T47D (cell line): ENCODE measurements around the gene NR2F6.

Source experiments
- DNase-seq, 2 experiments: peaks; one replicate each; pipeline versions ENCODE4 v3.0.0 to v3.0.0-alpha.2; 2011 to 2012; ENCODE audit warnings: low read depth in 1 of 2, low spot score in 1 of 2
- JUND ChIP-seq: IDR thresholded peaks from 2 replicates; pipeline ENCODE4 v1.6.1; 2012; ENCODE audit warnings: low read depth
- in situ Hi-C: cut with HindIII; loops from 2 replicates; pipeline ENCODE4 v1.10.0; 2016; ENCODE audit warnings: low sequenced_read_pairs, low pct_unique_long_range_greater_than_20kb

The NR2F6 gene

DNA sequence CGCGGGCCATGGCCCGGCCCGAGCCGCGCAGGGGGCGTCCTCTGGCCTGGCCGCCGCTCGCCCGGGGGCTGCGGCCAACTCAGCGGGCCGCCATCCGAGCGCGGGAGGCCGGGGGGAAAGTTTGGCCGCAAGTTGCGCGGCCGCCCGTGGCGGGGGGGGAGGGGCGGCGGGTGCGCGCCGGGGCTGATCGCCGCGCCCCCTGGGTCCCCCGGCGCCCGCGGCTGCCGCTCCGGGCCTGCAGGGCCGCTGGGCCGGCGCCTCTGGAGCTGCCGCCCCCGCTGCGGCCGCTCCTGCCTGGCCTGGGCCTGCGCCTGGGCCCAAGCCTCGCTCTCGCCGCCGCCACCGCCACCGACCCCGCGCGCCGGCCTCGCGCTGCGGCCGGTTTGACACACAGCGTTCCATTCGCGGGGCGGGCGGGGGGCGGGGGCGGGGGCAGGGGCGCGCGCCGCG lies at the start of gene NR2F6:
Gene NR2F6 (minus strand): TSS at position 385 of the 450 bp plus-strand sequence. CDS start 699 bp downstream, outside the sequence.
- in situ Hi-C loops, result no loop called here
- no peak for DNase-seq
- TF ChIP-seq JUND, result no peak

DNA sequence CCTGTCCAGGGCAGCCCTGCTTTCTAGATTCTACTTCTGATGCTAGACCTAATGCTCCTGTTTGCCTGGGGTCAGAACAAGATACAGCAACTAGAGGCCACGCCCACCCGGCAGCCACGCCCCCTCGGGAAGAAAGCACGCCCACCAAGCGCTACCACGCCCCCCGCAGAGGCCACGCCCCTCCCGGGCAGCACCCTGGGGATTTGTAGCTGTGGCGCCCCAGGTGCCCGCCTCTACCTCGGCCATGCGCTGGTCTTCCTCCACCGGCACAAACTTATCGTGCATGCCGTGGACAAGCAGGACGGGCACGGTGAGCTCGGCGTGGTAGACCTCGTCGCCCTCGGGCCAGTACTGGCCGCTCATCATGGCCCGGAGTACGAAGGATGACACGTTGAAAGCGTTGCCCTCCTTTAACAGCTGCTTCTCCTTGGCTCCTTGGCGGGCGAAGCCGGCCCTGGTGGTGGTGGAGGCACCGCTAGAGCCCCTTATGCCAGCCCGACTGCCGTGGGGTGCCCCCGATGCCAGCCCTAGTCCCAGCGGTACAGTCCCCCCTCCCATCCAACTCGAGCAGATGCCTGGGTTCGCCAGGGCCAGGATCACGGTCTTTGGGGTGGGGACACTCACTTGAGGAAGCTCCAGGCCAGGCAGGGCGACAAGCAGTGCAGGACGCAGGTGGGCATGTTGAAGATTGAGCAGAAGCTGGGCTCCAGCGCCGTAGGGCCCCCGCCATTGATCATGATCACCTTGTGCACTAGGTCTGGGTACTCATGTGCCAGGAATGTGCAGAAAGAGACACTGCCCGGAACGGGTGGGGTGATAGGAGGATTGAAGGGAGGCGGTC lies 48.6 kb upstream of the NR2F6 start:
- peak; percentile 62 to 75 for DNase-seq
- in situ Hi-C loops, result no loop called here
- no peak for TF ChIP-seq JUND

DNA sequence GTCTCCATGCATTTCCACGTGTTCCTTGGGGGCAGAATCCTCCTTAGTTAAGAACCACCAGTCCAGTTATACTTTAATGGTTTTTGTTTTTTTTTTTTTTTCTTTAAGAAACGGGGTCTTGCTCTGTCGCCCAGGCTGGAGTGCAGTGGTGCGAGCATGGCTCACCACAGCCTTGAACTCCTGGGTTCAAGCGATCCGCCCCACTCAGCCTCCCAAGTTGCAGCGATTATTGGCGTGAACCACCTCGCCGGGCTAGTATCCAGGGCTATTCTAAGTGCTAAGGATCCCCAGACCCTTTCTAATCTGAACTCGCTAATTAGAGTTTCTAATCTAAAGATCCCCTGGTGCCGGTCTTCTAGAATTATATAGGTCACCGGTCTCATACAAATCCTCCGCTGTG lies 47.9 kb upstream of the NR2F6 start:
- in situ Hi-C loops, result no loop called here
- no peak for TF ChIP-seq JUND
- DNase-seq, result no peak

DNA sequence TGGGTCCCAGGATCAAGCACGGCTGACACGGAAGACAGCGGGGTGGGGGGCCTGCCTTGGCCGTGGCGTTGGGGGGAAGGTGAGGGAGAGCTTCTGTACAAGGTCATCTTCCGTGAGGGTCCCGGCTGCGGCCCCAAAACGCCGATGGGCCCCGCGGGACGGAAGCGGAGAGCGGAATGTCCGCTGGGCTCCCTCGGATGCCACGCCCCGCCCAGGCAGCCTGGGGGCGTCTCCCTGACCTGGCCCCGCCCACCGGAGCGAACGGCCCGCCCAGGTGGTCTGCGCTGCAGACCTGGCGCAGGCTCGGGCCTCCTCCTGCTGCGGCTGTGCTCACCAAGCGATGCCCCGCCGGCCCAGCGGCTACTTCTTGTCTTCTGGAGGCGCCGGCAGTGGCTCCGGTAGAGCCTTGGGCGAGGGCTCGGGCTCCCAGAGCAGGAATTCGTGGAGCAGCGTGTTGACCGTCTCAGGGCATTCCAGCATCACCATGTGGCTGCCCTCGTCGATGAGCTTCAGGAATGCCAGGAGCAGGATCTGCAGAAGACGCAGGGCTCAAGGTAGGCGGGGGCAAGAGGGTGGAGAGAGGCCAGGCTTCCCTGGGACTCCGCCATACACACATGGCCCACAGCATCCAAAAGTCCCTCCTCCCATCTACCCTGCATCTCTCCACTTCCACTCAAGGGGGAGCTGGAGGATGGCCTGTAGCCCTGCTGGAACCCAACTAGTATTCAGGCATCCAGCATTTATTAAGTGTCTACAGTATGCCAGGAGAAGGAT lies 46.8 kb upstream of the NR2F6 start:
- peak; percentile 62 to 82 for DNase-seq
- in situ Hi-C loops, result no loop called here
- no peak for TF ChIP-seq JUND

DNA sequence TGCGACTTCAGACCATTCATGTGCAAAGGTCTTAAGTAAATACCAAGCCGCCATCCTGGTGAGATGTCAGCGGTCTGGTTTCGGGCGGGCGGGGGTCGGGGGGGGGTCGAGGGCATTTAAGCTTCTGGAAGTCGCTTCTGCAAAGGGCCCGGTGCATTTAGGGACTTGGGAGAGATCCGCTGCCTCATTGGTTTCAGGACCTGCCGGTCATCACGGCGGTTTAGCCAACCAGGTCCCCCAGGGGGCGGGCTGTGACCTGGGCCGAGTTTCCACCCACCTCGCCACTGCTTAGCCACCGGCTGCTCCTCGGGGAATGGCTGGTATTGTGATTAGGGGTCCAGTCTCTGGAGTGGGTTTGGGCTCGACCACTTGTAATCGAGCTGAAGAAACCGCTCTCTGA lies 43.8 kb upstream of the NR2F6 start:
- peak in 1 of 2 experiments; percentile 54 for DNase-seq
- in situ Hi-C loops, result no loop called here
- TF ChIP-seq JUND, result no peak

DNA sequence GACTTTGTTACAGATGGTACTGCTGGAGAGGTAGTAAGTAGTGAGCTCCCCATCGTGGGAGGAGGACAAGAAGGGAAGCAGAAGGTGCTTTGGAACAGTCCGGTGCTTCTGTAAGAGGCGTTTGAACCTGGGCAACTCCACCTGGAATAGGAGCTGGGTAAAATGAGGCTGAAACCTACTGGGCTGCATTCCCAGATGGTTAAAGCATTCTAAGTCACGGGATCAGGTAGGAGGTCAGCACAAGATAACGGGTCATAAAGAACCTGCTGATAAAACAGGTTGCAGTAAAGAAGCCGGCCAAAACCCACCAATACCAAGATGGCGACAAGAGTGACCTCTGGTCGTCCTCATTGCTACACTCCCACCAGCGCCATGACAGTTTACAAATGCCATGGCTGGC lies 41.0 kb upstream of the NR2F6 start:
- in situ Hi-C loops, result no loop called here
- DNase-seq, result no peak
- TF ChIP-seq JUND, result no peak

DNA sequence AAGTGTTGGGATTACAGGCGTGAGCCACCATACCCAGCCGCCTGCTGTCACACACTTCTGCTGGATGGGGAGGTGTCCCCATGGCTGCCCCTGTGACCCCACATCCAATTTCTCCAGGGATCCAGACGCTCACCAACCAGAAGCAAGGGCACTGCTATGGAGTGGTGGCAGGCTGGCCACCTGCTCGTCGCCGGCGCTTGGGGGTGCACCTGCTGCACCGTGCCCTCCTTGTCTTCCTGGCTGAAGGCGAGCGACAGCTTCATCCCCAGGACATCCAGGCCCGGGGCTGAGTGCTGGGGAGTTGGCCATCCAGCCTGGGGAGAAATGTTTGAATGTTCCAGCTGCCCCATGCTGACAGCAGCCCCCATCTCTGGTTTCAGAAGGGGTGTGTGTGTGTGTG lies 40.5 kb upstream of the NR2F6 start:
- in situ Hi-C loops, result no loop called here
- TF ChIP-seq JUND, result no peak
- DNase-seq, result no peak

DNA sequence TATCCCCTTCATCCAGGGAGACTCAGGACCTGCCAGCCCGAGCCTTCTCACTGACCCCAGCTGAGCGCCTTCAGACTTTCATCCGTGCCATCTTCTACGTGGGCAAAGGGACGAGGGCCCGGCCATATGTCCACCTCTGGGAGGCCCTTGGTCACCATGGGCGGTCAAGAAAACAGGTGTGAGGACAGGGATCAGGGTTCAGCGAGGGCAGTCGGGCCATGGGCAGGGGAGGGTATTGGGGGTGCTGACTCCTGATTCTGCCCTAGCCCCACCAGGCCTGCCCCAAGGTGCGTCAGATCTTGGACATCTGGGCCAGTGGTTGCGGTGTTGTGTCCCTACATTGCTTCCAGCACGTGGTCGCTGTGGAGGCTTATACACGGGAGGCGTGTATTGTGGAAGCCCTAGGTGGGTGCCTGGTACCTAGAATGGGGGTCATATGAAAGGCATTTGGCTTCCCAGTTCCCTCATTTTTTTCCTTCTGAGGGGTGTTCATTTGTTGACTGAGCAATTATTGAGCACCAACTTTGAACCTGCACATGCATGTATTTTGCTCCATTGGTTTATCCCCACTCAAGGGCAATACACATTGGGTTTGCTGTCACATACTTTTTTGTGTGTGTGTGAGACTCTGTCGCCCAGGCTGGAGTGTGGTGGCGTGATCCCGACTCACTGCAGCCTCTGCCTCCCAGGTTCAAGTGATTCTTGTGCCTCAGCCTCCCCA lies 39.9 kb upstream of the NR2F6 start:
- in situ Hi-C loops, result no loop called here
- TF ChIP-seq JUND, result no peak
- DNase-seq, result no peak

DNA sequence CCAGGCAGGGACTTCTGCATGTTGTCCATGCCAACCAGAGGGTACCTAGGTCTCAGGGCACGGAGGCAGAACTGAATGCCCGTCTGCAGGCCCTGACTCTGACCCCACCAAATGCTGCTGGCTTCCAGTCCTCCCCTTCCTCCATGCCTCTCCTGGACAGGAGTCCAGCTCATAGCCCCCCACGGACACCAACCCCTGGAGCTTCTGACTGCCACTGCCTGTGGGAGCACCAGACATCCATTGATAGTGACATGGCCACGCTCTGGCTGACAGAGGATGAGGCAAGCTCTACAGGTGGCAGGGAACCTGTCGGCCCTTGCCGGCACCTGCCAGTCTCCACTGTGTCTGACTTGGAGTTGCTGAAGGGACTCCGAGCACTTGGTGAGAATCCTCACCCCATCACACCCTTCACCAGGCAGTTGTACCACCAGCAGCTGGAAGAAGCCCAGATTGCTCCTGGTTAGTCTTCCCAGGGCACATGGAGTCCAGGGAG lies 37.8 kb upstream of the NR2F6 start:
- no peak for TF ChIP-seq JUND
- in situ Hi-C loops, result no loop called here

DNA sequence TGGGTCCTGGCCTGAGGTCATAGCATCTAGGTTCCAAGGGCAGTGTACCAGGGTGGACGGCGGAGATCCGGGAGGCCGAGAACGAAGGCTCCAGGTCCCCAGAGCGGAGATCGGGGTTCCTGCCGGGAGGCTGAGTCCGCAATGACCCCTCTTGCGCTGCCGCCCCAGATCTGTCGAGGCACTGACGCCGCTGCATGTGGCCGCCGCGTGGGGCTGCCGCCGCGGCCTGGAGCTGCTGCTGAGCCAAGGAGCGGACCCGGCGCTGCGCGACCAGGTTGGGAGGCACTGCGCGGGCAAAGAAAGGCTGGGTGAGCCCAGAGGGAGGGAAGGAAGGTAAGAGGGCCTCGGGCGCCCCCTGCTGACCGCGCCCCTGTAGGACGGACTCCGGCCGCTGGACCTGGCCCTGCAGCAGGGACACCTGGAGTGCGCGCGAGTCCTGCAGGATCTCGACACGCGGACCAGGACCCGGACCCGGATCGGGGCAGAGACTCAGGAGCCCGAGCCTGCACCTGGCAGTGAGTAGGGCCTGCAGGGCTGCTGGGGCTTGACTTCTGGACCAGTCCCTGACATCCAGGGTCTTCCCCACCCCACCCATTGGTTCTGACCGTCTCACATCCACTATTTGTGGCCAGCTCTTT lies 36.9 kb upstream of the NR2F6 start:
- peak; percentile 85 to 86 for DNase-seq
- in situ Hi-C loops, result no loop called here
- no peak for TF ChIP-seq JUND

More for the DNA sequence above, 37.8 kb upstream of the NR2F6 start:
- DNase-seq, result no peak

DNA sequence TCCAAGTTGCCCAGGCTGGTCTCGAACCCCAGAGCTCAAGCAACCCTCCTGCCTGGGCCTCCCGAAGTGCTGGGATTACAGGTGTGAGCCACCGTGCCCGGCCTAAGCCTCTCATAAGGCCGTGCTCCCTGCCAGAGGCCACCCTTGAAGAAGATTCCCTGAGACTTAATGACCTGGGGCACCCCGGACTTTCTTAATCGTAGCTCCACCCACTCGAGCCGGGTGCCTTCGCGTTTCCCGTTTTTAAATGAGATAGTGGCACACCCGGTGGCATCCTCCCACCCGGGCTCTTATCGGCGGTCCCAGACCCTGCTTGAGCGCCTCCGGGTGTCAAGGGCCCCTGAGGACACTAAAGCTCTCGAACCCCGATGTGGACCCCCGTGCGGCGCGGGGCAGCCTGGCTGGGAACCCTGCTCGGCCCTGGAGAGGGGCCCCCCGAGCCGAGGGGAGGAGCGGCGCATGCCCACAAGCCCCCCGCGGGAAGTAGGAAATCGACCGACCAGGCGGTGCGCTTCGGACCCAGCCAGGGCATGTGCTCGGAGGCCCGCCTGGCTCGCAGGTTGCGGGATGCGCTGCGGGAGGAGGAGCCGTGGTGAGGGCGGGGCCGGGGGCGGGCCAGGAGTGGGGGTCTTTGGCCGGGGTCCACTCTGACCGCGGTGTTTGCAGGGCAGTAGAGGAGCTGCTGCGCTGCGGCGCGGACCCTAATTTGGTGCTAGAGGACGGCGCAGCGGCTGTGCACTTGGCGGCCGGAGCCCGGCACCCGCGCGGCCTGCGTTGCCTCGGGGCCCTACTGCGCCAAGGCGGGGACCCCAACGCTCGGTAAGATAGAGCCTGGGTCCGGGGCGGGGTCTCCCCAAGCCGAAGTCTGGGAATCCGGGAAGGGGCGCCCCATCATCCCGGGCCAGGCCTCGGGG lies 35.9 kb upstream of the NR2F6 start, which contains the start of gene ANKLE1:
Gene ANKLE1 (plus strand): TSS at position 511 of the 914 bp plus-strand sequence. CDS start 20 bp downstream, at position 531.
- DNase-seq, result no peak
- in situ Hi-C loops, result no loop called here
- no peak for TF ChIP-seq JUND

DNA sequence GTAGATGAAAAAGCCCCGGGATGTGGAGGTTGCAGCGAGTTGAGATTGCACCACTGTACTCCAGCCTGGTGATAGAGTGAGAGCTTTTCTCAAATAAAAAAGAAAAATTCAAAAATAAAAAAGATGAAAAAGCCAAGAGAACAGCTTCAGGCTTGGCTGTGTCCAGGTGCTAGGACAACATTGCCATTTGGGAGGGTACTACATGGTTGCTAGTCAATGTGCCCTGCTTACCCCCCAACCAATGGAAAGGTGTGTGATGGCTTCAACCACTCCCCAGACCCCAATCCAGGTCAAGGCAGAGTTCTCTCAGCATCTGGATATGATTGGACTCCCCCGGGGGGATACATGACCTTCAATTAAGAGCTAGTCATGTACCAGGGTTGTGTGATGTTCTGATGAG lies 33.7 kb upstream of the NR2F6 start:
- no peak for DNase-seq
- in situ Hi-C loops, result no loop called here
- no peak for TF ChIP-seq JUND
